K562 (cell line): Measurements from ENCODE around the gene ADAMTS2.

ENCODE experiments used
- ATF7 ChIP-seq: fragments of 450-650 bp; IDR thresholded peaks from 2 replicates; pipeline ENCODE4 v1.7.1; 2014; ENCODE audit warnings: mild to moderate bottlenecking, moderate library complexity
- GATAD2B ChIP-seq: fragments of 450-650 bp; IDR thresholded peaks from 2 replicates; pipeline ENCODE4 v1.6.1; 2017; ENCODE audit warnings: mild to moderate bottlenecking, borderline replicate concordance
- GTF2E2 ChIP-seq: fragments of 200-800 bp; sonication (Bioruptor generic); IDR thresholded peaks from 2 replicates; pipeline ENCODE4 v1.6.1; 2016; ENCODE audit warnings: missing genetic modification characterization, missing compliant biosample characterization
- LCOR ChIP-seq: sonication (generic); formaldehyde crosslinking; IDR thresholded peaks from 2 replicates; pipeline ENCODE4 v1.8.0; 2022; ENCODE audit warnings: mild to moderate bottlenecking, missing genetic modification reagents
- POLR2A ChIP-seq: fragments of 450-650 bp; conservative IDR thresholded peaks from 2 replicates; pipeline ENCODE4 v1.6.1; 2016
- SIN3A ChIP-seq, 2 experiments: fragments of 150-350 bp in 1 of 2; IDR thresholded peaks; 2 replicates each; pipeline ENCODE4 v1.6.1; 2011 to 2016; ENCODE audit warnings: borderline replicate concordance in 2 of 2, low read depth in 2 of 2, low read length in 2 of 2, mild to moderate bottlenecking in 2 of 2, moderate library complexity in 2 of 2; ENCODE audit not compliant: control insufficient read depth in 1 of 2
- TAF1 ChIP-seq: IDR thresholded peaks from 2 replicates; pipeline ENCODE4 v1.6.1; 2011; ENCODE audit warnings: mild to moderate bottlenecking, low read length, moderate library complexity; ENCODE audit not compliant: insufficient read depth, control insufficient read depth, severe bottlenecking; ENCODE audit errors: extremely low read depth
- ZNF124 ChIP-seq: sonication (generic); formaldehyde crosslinking; IDR thresholded peaks from 2 replicates; pipeline ENCODE4 v1.8.1; 2022; ENCODE audit warnings: missing genetic modification reagents
- ZNF717 ChIP-seq: fragments of 250-450 bp; sonication (Bioruptor Pico); IDR thresholded peaks from 2 replicates; pipeline ENCODE4 v1.5.0; 2021
- TF ChIP-seq, protein P1 (sequence below): fragments of 450-650 bp; IDR thresholded peaks from one replicate; pipeline ENCODE4 v1.6.1; 2018; ENCODE audit warnings: mild to moderate bottlenecking, moderate library complexity; ENCODE audit not compliant: partially characterized antibody
- TF ChIP-seq, protein P2 (sequence below), 3 experiments: IDR thresholded peaks in 2 of 3; conservative IDR thresholded peaks in 1 of 3; 2 replicates each; pipeline ENCODE4 v1.5.1; 2011 to 2012; ENCODE audit warnings: low read length in 3 of 3, mild to moderate bottlenecking in 3 of 3, control low read depth in 2 of 3, improper control_type of control experiment in 1 of 3, inconsistent platforms in 1 of 3, low read depth in 1 of 3, mixed read lengths in 1 of 3, moderate library complexity in 1 of 3; ENCODE audit not compliant: insufficient read depth in 2 of 3
- TF ChIP-seq, protein P3 (sequence below): IDR thresholded peaks from 2 replicates; pipeline ENCODE4 v1.6.1; 2016; ENCODE audit warnings: missing genetic modification characterization, missing compliant biosample characterization

DNA sequence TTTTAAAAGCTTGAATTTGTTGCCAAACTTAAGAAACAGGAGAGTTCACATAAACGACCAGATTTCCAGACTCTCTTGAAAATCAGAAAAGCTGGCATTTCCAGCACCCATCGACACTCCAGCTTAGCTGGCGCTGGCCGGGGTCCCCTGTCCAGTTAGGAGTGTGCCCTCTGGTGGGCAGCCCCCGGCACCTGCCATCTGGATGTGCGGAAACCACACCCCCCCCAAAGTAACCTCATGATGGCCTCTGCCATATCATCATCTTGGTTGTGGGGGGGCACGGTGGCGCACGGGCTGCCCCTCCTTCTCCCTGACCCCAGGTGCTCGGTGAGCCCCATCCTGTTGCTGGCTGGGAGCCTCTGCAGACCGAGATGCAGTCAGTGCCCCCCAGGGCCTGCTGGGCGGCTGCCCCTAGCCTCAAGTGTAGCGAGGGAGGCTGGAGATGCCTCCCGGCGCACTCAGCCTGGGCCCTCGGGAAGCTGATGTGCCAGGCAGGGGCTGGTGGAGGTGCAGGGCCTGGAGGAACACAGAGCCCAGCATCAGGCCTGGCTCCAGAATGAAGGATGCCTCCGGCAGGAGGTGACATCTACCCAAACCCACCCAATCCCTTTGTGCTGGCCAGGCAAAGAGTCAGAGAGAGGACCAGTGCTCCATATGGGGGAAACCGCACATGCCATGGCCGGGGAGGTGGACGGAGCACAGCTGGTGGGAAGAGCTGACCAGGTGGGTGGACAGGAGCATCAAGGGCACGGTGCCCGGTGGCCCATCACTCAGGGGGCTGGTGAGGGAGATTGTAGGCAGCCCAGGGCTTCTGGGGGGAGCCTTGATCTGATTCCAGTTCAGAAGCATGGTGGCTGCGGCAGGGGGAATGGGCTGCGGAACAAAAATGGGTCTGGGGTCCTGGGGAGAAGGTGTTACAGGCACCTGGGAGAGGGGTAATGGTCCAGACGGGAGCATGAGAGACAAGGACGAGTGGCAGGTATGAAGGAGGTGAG, 70.6 kb downstream of the ADAMTS2 start:
- TF ChIP-seq GTF2E2 (tag) (no peak), POLR2A (no peak), LCOR (no peak), TAF1 (no peak), SIN3A (IDR thresholded peaks at IDR 0.05; ENCODE audit: borderline replicate concordance in 2 of 2, control insufficient read depth in 1 of 2, low read depth in 2 of 2, low read length in 2 of 2) (no peak), ATF7 (no peak), ZNF717 (CRISPR knock-in tag) (no peak), GATAD2B (no peak), ZNF124 (no peak)
- TF ChIP-seq, protein P1, sequence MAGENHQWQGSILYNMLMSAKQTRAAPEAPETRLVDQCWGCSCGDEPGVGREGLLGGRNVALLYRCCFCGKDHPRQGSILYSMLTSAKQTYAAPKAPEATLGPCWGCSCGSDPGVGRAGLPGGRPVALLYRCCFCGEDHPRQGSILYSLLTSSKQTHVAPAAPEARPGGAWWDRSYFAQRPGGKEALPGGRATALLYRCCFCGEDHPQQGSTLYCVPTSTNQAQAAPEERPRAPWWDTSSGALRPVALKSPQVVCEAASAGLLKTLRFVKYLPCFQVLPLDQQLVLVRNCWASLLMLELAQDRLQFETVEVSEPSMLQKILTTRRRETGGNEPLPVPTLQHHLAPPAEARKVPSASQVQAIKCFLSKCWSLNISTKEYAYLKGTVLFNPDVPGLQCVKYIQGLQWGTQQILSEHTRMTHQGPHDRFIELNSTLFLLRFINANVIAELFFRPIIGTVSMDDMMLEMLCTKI: no peak
- TF ChIP-seq, protein P2, sequence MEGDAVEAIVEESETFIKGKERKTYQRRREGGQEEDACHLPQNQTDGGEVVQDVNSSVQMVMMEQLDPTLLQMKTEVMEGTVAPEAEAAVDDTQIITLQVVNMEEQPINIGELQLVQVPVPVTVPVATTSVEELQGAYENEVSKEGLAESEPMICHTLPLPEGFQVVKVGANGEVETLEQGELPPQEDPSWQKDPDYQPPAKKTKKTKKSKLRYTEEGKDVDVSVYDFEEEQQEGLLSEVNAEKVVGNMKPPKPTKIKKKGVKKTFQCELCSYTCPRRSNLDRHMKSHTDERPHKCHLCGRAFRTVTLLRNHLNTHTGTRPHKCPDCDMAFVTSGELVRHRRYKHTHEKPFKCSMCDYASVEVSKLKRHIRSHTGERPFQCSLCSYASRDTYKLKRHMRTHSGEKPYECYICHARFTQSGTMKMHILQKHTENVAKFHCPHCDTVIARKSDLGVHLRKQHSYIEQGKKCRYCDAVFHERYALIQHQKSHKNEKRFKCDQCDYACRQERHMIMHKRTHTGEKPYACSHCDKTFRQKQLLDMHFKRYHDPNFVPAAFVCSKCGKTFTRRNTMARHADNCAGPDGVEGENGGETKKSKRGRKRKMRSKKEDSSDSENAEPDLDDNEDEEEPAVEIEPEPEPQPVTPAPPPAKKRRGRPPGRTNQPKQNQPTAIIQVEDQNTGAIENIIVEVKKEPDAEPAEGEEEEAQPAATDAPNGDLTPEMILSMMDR (IDR thresholded peaks at IDR 0.05 in 2 of 3, conservative IDR thresholded peaks at IDR 0.05 in 1 of 3; ENCODE audit: insufficient read depth in 2 of 3, low read depth in 1 of 3, low read length in 3 of 3): peak in 1 of 3 experiments; percentile 27; a peak in 1 of 6 replicates
- TF ChIP-seq, protein P3, sequence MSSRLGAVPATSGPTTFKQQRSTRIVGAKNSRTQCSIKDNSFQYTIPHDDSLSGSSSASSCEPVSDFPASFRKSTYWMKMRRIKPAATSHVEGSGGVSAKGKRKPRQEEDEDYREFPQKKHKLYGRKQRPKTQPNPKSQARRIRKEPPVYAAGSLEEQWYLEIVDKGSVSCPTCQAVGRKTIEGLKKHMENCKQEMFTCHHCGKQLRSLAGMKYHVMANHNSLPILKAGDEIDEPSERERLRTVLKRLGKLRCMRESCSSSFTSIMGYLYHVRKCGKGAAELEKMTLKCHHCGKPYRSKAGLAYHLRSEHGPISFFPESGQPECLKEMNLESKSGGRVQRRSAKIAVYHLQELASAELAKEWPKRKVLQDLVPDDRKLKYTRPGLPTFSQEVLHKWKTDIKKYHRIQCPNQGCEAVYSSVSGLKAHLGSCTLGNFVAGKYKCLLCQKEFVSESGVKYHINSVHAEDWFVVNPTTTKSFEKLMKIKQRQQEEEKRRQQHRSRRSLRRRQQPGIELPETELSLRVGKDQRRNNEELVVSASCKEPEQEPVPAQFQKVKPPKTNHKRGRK (tag): no peak
